GM18517 (cell line): ENCODE data around the gene UQCRHL.

Source experiments
- ATAC-seq: cut with Tn5 transposase; IDR thresholded peaks from one replicate; pipeline ENCODE4 v1.9.1; 2021; ENCODE audit warnings: mild to moderate bottlenecking, moderate library complexity; ENCODE audit not compliant: unreplicated experiment

Gene UQCRHL

GRCh38 chr1:15758953-15759661, 48.3 kb downstream of the UQCRHL start:
- no peak for ATAC-seq

DNA sequence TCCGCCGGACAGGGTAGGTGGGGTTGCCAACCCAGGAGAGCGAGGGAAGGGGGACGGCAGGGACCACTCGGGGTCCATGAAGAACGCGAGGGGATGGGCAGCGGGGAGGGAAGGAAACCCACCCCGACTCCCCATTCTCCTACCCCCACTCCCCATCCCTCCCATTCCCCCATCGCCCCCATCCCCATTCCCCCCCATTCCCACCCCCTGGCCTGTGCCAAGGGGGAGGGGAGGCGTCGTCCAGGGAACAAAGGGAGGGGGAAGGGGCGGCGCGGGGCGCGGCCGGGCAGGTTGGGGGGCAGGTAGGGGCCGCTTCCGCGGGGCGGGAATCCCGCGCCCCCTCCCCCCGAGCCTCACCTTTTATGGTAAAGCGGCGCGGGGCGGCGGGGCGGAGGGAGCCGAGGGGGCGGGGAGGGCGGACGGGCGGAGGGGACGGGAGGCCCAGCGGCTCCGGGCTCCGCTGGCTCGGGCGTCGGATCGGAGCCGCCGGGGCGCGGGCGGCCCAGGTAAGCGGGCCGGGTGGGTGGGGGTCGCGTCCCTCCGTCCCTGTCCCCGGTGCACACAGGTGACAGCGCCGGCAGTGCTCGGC, 49.0 kb downstream of the UQCRHL start, which contains the start of gene FBLIM1:
FBLIM1 (plus strand) TSS at position 453 of the 589 bp plus-strand sequence. CDS start 6,189 bp downstream, outside the sequence.
- no peak for ATAC-seq

DNA sequence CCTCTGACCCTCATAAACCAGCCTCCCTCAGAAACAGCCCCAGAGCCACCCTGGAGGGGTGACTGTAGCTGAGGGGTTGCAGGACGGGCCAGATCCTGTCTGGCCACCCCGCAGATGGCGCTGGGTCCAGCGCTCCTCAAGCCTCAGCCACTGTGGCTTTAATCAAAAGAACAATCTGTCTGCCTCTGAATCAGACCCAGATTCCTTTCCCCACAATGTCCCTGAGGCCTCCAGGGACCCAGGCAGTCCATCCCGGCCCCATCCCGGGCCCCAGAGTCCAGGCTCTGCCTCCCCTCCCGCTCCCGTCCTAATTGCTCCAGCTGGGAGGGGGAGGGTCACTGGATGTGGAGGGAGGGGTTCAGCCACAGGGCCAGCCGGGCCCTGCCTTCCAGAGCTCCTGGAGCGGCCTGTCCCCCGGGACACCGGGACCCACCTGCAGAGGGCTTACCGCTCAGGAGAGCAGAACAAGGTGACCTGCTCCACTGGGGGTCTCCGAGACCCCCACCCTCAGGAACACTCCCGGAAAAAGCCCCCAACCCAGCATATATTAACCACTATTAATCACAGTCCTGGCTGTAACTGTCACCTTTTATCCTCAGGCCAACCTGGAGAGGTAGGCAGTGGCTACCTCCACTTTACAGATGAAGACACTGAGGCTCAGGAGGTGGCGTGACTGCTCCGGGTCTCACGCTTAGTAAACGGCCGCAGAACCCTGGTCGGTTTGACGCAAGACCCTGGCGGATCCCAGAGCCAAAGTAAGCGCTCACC, 49.7 kb downstream of the UQCRHL start:
- ATAC-seq = no peak
